Activated T-cell treated with anti-CD3 and anti-CD28 coated beads for 4 hours (primary cell): ENCODE measurements around the gene XRCC5.

Experiments
- DNase-seq: peaks from one replicate; pipeline ENCODE4 v3.0.0-alpha.2; 2020

XRCC5 gene

DNA sequence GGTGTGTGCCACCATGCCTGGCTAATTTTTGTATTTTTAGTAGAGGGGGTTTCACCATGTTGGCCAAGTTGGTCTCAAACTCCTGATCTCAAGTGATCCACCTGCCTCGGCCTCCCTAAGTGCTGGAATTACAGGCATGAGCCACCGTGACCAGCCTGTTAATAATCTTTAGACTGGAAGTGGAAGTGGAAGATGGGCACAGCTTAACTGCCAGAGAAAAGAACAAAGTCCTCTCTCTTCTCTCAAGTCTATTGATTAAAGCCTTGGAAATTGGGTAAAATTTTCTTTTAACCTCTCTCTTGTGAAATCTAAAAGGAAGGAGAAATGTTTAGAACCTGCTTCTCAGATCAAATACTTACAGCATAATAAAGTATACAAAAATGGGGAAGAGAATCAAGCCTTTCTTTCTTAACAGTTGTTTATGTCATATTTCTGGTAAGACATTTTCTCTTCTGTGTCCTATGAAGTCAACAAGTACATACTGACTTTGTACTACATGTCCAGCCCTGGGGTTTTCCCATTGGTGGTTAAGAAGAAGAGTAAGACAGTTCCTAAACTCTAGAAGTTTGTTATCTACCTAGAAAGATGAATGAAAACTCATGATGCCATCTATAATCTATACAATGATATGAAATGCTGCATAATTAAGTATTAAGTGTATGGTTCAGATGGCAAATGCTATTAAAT lies 22.8 kb upstream of the XRCC5 start:
- no peak for DNase-seq

DNA sequence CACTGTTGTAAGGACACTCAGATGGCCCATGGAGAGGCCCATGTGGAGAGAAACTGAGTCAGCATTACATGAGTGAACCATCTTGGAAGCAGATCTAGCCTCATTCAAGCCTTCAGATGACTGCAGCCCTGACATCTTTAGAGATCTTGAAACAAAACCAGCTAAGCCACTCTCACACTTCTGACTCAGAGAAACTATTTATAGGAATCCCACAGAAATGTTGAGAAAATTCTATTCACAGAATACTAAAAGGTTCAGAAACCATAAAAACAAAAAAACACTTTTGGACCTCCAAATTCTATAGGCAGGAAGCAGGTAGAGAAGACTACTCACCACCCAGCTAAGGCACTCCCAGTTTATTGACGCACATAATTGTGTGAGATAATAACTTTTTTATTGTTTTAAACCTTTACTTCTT lies 18.8 kb upstream of the XRCC5 start:
- no peak for DNase-seq

DNA sequence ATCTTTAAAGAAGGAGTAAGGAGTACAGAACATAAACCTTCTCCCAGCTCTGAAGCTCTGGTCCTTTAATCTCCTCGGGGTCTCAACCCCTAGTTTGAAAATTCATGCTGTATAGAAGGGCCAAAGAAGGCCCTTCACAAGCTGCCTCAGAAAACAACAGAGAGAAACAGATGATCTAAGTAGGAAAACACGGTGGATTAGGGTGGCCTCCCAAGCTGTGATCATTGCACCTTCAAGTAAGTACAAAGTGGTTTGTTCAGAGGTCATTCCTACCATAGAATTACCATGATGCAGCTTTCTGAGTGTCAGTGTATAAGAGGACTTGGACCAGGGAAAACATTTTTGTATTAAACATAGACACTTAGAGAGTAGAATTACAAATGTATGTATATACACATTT lies 16.5 kb upstream of the XRCC5 start:
- DNase-seq: no peak

DNA sequence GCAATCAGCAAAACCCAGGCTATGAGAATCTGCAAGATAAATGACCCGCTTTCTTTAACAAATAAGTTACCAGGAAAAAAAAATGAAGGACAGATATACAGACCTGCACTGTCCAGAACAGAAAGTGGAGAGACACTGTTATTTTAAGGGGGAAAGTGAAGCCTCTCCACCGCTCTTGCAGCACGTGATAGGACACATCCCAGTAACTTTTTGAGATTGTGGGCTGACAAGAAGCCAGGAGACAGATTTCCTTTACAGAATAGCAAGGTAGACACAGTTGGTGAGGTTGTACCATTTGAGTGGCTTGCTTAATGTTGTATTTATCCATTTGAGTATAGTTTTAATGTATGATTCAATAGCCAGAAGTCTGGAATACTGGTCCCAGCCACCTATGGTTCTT lies 14.4 kb upstream of the XRCC5 start:
- no peak for DNase-seq

DNA sequence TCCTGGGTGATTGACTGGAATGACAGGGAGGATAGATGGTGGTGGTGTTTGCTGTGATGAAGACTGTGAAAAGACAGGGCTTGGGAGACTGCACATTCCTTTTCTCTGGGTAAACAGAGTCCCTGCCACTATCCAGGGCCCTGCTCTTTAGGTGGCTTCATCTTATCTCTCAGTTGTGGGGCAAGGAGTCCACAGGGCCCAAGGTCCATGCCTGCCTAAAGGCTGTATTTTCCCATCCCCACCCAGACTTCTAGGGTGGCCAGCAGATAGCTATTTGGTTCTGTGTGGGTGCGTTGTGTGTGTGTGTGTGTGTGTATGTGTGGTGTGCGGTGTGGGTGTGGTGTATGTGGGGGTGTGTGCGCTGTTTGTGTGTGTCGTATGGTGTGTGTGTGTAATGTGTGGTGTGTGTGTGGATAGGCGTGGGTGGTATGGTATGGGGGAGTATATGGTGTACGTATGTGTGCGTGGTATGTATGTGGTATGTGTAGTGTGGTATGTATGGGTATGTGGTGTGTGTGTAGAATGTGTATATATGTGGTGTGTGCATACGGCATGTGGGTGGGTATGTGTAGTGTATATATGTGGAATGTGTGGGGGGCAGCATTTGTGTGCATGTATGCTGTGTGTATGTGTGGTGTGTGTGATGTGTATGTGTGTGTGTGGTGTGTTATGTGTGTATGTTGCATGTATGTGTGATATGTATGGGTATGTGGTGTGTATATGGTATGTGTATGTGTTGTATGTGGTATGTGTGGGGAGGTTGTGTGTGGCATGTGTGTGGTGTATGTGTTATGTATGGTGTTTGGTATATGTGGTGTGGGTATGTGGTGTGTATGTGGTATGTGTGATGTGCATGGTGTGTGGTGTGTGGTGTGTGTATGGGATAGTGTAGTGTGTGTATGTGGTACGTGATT lies 10.5 kb upstream of the XRCC5 start:
- DNase-seq: no peak

DNA sequence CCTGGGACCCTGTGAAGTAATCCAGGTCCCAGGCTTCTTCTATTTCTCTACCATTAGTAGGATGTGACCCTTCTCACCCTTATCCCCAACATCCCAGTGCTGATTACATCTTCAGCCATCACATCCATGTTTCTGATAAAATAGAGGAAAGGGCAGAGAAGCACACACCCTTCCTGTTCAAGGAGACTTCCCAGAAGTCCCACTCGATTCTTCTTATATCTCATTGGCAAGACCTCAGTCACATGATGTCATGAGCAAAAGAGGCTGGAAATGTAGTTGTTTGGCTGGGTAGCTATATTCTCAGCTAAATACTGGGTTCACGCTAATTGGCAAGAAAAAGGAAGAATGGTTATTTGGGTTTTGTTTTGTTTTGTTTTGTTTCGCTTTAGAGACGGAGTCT lies 8.0 kb upstream of the XRCC5 start:
- no peak for DNase-seq

DNA sequence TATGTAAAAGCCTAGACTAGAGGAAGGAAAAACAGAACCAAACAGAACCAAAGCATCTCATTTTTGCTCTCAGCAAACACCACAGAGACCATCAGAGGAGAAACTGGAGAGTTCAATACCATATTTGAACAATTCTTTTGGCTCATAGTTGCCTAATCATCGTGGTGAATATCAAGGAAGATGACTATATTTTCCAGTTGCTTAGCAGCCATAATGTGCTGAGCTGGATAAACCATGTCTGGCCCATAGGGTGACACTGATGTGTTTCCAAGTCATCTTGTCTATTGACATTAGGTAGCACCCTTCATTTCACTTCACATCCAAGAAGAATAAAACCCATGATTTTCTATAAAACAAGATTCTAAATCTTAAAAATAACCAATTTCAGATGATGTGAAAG lies 5.9 kb upstream of the XRCC5 start:
- no peak for DNase-seq

DNA sequence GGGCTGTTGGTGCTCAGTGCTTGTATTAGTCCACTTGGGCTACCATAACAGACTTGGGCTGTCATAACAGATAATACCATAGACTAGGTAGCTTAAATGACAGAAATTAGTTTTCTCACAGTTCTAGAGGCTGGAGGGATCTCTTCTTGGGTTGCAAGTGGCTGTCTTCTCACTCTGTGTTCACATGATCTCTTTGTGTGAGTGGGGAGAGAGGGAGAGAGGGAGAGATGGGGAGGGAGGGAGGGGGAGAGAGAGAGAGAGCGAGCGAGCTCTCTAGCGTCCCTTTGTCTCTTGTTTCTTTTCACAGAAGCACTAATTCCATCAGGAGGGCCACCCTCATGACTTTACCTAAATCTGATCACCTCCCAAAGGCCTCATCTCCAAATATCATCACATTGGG lies 4.5 kb upstream of the XRCC5 start:
- DNase-seq: no peak

DNA sequence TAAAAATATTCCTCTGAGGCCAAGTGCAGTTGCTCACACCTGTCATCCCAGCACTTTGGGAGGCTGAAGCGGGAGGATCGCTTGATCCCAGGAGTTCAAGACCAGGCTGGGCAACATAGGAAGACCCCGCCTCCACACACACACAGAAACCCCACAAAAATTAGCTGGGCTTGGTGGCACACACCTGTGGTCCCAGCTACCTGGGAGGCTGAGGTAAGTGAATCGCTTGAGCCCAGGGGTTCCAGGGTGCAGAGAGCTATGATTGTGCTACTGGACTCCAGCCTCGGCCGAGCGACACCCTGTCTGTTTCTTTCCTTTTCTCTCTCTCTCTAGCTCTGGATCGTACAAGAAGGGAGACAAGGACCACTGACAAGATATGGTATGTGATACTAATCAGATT lies 1.8 kb upstream of the XRCC5 start:
- DNase-seq: no peak

DNA sequence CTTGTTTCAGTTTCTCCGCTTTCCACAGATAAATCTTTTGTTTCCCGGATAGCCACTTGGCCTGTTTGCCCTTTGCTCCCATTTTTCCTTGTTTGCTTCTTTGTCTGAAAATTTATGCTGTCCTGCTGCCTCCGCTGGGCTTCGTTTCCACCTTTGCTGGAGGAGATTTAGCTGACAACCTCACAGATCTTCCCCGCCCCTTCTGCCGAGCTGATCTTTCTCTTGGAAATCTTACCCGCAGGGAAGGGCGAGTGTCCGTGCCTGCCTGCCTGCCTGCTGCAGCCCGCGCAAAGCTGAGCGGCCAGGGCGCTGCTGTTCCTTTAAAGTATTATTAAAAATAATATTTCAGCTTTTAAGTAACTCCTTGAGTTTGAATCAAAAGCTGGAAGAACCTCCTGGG lies 1.4 kb upstream of the XRCC5 start:
- DNase-seq: no peak

DNA sequence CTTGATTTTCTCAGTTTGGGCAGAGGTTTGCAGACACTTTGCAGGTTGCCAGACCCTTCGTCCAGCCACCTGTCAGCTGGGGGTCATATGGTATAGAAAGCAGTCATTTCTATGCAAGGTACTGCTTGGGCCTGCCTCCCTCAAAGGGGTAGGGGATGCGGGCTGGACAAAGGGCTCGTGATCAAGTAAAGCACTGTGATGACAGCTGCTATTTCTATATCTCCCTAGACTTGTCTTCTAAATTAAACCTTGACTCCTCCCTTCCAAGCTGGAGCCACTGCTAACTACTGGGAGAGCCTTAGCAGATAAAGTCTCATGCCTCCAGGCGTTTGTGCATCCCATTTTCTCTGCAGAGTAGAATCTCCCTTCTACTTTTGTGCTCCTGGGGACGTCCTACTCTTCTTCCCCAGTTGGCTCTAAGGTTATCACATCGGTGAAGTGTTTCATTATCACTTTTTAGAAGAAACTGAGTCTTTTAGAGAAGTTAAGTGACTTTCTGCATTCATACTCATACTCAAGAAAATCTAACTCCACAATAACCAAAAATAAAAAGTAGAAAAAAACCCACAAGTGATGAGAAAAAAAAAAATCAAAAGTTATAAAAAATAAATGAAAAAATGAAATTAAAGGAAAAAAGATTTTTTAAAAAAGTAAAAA lies 710 bp upstream of the XRCC5 start:
- DNase-seq: no peak

DNA sequence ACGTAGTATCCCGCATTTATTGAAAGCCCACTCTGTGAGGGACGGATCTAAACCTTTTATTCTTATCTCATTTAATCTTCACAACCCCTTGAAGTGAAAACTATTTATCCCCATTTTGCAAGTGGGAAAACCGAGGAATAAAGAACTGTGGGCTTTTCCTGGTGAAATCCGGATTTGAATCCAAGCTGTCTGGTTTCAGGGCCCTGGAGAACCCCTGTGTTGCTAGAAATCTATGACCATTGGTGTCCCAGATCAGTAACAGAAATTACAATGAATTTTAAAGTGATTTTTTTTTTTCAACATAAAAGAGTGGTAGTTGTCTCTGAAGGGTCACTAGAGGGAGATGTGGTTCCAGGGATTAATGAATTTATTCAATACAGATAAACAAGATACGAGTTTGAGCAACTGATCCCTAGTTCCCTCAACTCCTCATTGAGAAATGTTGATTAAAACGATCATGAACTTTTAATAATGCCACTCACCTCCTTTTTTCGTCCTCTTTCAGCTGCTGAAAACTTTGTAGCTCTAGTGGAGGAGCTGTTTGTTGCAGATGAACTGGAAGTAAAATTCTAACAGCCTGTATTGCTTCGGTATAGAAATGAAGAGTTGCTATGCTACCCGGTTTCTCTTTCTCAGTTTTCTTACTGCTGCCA lies 940 bp downstream of the XRCC5 start:
- no peak for DNase-seq

DNA sequence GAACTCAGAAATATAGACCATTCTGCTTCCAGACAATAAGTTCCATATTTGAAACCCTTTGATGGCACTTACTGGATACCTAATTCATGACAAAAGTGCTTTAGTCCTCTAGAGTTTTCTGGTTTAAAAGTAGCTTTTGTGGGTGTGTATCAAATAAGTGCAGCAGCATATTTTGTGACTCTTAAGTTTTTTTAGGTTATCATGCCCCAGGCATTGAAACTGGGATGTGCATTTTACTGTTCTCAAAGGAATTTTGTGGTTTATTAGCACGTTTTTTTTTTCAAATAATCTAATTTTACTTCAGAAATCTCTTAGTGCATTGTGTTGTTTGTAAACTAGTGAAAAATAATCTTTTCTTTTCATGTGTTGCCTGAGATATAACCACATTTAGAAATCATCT lies 1.5 kb downstream of the XRCC5 start:
- DNase-seq: no peak

DNA sequence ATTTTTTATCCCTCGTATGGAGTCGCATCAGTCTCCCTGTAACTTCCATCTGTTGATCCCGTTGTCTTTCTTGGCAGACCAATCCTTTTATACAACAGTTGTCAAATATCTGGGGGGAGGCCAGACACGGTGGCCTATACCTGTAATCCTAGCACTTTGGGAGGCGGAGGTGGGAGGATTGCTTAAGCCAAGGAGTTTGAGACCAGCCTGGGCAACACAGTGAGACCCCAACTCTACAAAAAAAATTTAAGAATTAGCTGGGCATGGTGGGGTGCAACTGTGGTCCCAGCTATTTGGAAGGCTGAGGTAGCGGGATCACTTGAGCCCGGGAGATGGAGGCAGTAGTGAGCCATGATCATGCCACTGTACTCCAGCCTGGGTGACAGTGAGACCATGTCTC lies 2.0 kb downstream of the XRCC5 start:
- DNase-seq: no peak

DNA sequence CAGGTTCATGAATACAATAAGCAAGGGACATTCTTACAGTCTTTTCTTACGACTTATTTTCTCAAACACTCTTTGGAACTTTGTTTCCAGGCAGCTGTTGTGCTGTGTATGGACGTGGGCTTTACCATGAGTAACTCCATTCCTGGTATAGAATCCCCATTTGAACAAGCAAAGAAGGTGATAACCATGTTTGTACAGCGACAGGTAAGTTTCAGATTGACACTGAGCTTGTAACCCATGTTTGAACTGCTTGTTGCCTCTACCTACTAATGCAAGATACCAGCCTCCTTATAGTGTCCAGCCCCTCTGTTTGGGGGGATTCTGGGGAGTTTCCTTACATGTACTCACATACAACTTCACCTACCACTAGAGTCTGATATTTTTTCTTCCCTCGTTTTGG lies 3.8 kb downstream of the XRCC5 start:
- DNase-seq: no peak

DNA sequence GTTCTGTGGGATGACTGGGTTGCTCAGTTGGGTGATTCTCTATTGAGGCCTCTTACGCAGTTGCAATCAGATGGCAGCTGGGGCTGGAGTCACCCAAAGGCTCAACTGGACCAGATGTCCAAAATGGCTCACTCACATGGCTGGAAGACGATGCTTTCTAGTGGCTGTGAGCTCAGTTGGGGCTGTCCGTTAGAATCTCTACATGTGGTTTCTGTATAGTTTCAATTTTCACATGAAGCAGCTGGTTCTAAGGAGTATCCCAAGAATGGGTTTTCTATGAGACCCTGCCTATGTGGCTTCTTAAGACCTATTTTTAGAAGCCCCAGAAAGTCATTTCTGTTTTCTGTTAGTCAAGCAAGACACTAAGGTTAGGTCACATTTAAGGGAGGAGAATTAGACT lies 4.4 kb downstream of the XRCC5 start:
- DNase-seq: no peak

DNA sequence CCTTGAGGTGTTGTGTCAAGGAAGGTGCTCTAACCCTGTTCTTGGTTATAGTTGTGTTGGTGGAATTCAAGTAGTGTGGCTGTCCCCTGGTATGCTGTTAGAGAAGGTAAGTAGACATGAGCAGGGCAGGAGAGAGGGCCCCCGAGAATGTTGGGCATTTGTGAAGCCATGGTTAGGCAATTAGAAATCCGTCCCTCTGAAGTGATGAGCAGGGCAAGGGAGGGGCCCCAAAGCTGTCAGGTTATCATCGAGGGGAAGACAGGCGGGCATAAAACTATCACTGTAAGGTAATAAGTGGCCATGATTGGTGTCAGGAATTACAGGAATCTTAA lies 5.2 kb downstream of the XRCC5 start:
- DNase-seq: no peak

DNA sequence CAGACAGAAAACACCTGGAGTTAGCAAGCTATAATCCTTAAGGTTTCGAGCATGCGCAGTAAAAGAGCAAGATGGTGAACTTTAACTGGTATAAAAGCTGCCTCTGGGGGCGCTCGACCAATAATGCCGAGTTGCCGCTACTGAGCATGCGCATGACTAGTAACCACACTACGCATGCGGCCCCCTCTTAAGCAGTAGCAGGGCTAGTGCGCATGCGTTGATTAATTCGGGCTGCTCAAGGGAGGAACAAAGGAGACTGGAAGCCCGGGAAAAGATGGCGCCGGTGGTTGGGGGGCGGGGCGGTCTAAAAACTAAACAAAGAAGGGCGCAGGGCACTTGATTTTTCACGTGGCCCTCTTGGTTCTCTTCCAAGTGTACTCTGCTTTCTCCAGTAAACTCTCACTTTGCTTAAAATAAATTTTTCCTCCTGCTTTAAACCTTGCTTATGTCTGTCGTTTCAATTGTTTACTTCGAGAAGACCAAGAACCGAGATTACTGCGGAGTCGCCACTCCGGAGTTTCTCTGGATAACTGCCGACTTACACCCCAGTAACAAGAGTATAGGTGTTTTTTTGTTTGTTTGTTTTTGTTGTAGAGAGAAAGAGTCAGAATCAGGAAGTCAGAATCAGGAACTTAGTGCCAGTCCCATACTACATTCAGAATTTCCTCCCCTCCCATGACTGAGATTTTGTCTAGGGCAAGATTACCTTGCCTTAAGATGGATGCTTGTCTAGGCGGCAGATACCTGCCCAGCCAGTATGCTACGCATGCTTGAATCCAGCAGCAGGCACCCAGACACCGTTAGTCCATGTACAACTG lies 5.8 kb downstream of the XRCC5 start:
- peak; percentile 98 for DNase-seq

DNA sequence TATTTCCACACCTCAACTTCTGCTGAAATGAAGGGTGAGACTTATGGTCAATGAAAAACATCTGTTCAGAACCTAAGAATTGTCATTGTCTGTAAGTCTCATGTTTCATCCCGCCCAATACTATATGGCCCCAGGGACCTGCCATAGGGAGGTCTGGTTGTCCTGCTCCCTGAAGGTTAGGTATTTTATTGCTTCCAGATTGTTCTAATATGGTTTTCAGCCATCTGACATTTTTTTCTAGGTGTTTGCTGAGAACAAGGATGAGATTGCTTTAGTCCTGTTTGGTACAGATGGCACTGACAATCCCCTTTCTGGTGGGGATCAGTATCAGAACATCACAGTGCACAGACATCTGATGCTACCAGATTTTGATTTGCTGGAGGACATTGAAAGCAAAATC lies 7.3 kb downstream of the XRCC5 start:
- no peak for DNase-seq

DNA sequence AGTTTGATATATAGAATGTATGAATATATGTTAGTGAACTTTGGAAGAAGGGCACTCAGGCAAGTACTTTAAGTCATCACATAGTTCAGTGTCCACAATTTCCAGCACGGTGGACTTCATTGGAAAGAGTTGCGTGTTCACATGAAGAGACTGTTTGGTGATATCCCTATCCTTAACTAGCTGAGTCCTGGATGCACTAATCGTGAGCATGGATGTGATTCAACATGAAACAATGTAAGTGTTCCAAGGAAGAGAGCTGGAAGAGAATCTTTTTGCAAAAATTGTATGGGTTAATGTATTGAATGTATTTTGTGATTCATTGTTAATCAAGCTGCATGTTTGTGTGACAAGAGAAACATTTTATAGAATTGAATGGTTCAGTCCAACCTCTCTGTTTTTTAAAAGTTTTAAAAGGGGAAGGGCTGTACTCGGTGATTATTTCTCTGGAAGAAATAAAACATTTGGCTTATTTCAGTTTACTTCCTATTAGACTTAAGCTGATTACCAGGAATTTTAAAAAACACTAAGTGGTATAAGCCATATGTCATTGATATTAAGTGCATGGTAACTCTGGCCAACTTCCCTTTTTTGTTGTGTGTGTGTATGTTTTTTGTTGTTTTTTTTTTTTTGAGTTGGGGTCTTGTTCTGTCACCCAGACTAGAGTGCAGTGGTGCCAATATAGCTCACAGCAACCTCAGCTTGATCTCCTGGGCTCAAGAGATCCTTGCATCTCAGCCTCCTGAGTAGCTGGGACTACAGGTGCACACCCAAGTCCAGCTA lies 8.6 kb downstream of the XRCC5 start:
- DNase-seq: no peak

DNA sequence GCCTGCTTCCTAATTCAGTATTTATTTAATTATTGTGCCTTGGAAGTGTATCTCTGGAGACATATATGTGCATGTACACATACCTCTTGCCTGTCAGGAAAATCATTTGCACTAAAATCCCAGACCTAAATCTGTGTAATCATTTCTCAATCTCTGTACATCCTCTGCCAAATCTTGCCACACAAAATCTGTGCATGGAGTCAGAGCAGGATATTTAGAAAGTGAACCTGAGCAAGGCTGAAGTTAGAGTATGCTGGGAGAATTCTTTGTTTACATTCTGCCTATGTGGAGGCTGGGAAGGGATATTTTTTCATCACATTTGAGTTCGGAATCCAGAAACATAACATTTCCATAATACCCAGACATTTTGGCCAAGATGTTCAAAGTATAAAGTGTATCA lies 9.3 kb downstream of the XRCC5 start:
- DNase-seq: no peak

DNA sequence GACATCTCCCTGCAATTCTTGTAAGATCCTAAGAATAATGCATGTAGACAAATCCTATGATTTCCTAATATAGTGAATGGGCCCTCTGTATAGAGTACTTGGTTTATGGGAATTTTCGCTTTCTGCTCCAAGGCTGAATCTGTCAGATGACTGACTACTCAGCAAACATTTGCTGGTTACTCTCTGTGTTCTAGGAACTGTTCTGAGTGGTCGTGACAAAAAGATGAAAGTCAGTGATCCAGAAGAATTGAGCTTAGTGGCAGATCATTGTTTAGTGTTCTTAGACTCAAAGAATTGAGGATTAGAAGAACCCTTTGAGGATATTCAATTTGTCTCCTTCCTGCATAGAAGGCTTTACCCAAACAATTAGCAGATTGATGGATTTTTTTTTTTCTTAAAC lies 10.0 kb downstream of the XRCC5 start:
- no peak for DNase-seq
